GM23338 (cell line): ENCODE results near the gene LRRC30. TPM values are rescaled to one million over a fixed set of nuclear protein-coding genes. Genes with fewer than 3 reads are reported as not detected.

Source experiments
- ATAC-seq: fragments of 200-7000 bp; cut with Tn5 transposase; 3 replicates; pipeline ENCODE4 v1.9.1; 2020
- DNase-seq: peaks from one replicate; pipeline ENCODE4 v3.0.0-alpha.2; 2015; ENCODE audit warnings: low spot score
- H2AFZ ChIP-seq: fragments of 200-600 bp; sonication (generic); 2 replicates; pipeline ENCODE4 v1.8.0; 2016; ENCODE audit warnings: antibody characterized with exemption, mild to moderate bottlenecking, moderate library complexity
- H3F3A ChIP-seq: fragments of 200-600 bp; sonication (generic); replicated peaks from 2 replicates; pipeline ENCODE4 v1.8.0; 2017; ENCODE audit warnings: antibody characterized with exemption, mixed run types, low read depth
- H3K27ac ChIP-seq: fragments of 200-600 bp; sonication (generic); 2 replicates; pipeline ENCODE4 v1.6.1; 2016; ENCODE audit warnings: low read depth
- H3K27me3 ChIP-seq: fragments of 200-600 bp; sonication (generic); 2 replicates; pipeline ENCODE4 v1.8.0; 2016; ENCODE audit warnings: mild to moderate bottlenecking, mixed run types, moderate library complexity; ENCODE audit not compliant: insufficient read depth
- H3K36me3 ChIP-seq: fragments of 200-600 bp; sonication (generic); 2 replicates; pipeline ENCODE4 v1.8.0; 2016; ENCODE audit warnings: mild to moderate bottlenecking; ENCODE audit not compliant: insufficient read depth
- H3K4me1 ChIP-seq: fragments of 200-600 bp; sonication (generic); 2 replicates; pipeline ENCODE4 v1.8.0; 2016; ENCODE audit warnings: mild to moderate bottlenecking, moderate library complexity; ENCODE audit not compliant: insufficient read depth
- H3K4me2 ChIP-seq: fragments of 200-600 bp; sonication (generic); 2 replicates; pipeline ENCODE4 v1.7.1; 2017; ENCODE audit warnings: mixed run types
- H3K4me3 ChIP-seq: fragments of 200-600 bp; sonication (generic); 2 replicates; pipeline ENCODE4 v1.6.1; 2016; ENCODE audit warnings: mixed run types
- H3K79me2 ChIP-seq: fragments of 200-600 bp; sonication (generic); replicated peaks from 2 replicates; pipeline ENCODE4 v1.8.0; 2017; ENCODE audit warnings: mild to moderate bottlenecking; ENCODE audit not compliant: insufficient read depth
- H3K9me2 ChIP-seq: fragments of 200-600 bp; sonication (generic); 2 replicates; pipeline ENCODE4 v1.8.0; 2017; ENCODE audit not compliant: insufficient read depth
- H4K20me1 ChIP-seq: fragments of 200-600 bp; sonication (generic); replicated peaks from 2 replicates; pipeline ENCODE4 v1.8.0; 2017; ENCODE audit warnings: mild to moderate bottlenecking; ENCODE audit not compliant: insufficient read depth
- H3K27ac Mint-ChIP-seq: 2 replicates; pipeline ENCODE4 v1.8.0; 2020; ENCODE audit warnings: inconsistent platforms, mild to moderate bottlenecking, moderate library complexity, mixed read lengths
- H3K27me3 Mint-ChIP-seq: 3 replicates; pipeline ENCODE4 v1.8.0; 2022; ENCODE audit warnings: low read depth, mild to moderate bottlenecking, moderate library complexity, mixed read lengths, inconsistent platforms; ENCODE audit not compliant: insufficient read depth, poor library complexity
- H3K36me3 Mint-ChIP-seq: 3 replicates; pipeline ENCODE4 v1.8.0; 2021; ENCODE audit warnings: low read depth, mild to moderate bottlenecking, inconsistent platforms, moderate library complexity, mixed read lengths
- H3K4me1 Mint-ChIP-seq: 3 replicates; pipeline ENCODE4 v1.8.0; 2020; ENCODE audit warnings: mild to moderate bottlenecking, inconsistent platforms, mixed read lengths
- H3K4me3 Mint-ChIP-seq: 3 replicates; pipeline ENCODE4 v1.8.0; 2021; ENCODE audit warnings: moderate library complexity, mild to moderate bottlenecking, inconsistent platforms, mixed read lengths
- H3K9me3 Mint-ChIP-seq: 3 replicates; pipeline ENCODE4 v1.8.0; 2020; ENCODE audit warnings: moderate library complexity, mild to moderate bottlenecking, inconsistent platforms, mixed read lengths
- CREB1 ChIP-seq: fragments of 250-450 bp; sonication (Bioruptor Pico); IDR thresholded peaks from 2 replicates; pipeline ENCODE4 v1.5.0; 2020; ENCODE audit warnings: low read depth, mild to moderate bottlenecking, moderate library complexity
- EZH2phosphoT487 ChIP-seq: fragments of 200-600 bp; sonication (generic); IDR thresholded peaks from one replicate; pipeline ENCODE4 v1.8.1; 2018; ENCODE audit warnings: antibody characterized with exemption; ENCODE audit not compliant: unreplicated experiment
- JUNB ChIP-seq: IDR thresholded peaks from one replicate; pipeline ENCODE4 v1.6.1; 2016; ENCODE audit warnings: antibody characterized with exemption; ENCODE audit not compliant: unreplicated experiment
- NANOG ChIP-seq: IDR thresholded peaks from 2 replicates; pipeline ENCODE4 v1.6.1; 2016; ENCODE audit warnings: antibody characterized with exemption, borderline replicate concordance
- STAT1 ChIP-seq: IDR thresholded peaks from one replicate; pipeline ENCODE4 v1.6.1; 2016; ENCODE audit warnings: antibody characterized with exemption; ENCODE audit not compliant: unreplicated experiment
- ZNF331 ChIP-seq: fragments of 250-450 bp; sonication (Bioruptor Pico); IDR thresholded peaks from 2 replicates; pipeline ENCODE4 v1.5.0; 2020; ENCODE audit warnings: low read depth, mild to moderate bottlenecking, moderate library complexity
- polyA plus RNA-seq: library from polyadenylated mRNA; unstranded; fragments of >200 nt; fragmentation: Nextera tagmentation; extraction: Ambion mirVana; gene quantifications from 2 replicates; pipeline ENCODE4 v1.2.1, GENCODE V29; 2016
- total RNA-seq: library from RNA; depleted of rRNA; stranded (reverse); fragments of >200 nt; shearing (Covaris generic); gene quantifications from 2 replicates; pipeline ENCODE4 v1.2.3, GENCODE V29; 2014
- TF ChIP-seq, protein P1 (sequence below): fragments of 250-450 bp; sonication (Bioruptor Pico); IDR thresholded peaks from 2 replicates; pipeline ENCODE4 v1.5.0; 2020; ENCODE audit warnings: mild to moderate bottlenecking, moderate library complexity
- TF ChIP-seq, protein P2 (sequence below): IDR thresholded peaks from 2 replicates; pipeline ENCODE4 v1.6.1; 2016; ENCODE audit warnings: antibody characterized with exemption

Gene LRRC30
- total and polyA plus RNA-seq, 2 experiments from 2014 or later, result not detected

DNA sequence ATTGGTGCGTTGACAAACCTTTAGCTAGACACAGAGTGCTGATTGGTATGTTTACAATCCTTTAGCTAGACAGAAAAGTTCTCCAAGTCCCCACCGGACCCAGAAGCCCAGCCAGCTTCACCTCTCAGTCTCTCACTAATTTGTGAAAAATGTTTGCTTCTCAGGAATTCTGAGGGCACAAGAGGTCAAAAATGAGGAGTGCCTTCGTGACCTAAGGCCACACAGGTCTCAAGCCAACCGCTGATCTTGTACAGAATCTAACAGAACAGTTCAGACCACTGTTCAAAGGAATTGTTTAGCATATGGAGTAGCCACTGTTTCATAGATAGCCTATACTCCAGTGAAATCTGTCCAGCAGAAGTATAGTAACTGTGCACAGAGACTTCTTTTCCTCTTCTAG lies 29.8 kb upstream of the LRRC30 start (continued):
- TF ChIP-seq, protein P1, sequence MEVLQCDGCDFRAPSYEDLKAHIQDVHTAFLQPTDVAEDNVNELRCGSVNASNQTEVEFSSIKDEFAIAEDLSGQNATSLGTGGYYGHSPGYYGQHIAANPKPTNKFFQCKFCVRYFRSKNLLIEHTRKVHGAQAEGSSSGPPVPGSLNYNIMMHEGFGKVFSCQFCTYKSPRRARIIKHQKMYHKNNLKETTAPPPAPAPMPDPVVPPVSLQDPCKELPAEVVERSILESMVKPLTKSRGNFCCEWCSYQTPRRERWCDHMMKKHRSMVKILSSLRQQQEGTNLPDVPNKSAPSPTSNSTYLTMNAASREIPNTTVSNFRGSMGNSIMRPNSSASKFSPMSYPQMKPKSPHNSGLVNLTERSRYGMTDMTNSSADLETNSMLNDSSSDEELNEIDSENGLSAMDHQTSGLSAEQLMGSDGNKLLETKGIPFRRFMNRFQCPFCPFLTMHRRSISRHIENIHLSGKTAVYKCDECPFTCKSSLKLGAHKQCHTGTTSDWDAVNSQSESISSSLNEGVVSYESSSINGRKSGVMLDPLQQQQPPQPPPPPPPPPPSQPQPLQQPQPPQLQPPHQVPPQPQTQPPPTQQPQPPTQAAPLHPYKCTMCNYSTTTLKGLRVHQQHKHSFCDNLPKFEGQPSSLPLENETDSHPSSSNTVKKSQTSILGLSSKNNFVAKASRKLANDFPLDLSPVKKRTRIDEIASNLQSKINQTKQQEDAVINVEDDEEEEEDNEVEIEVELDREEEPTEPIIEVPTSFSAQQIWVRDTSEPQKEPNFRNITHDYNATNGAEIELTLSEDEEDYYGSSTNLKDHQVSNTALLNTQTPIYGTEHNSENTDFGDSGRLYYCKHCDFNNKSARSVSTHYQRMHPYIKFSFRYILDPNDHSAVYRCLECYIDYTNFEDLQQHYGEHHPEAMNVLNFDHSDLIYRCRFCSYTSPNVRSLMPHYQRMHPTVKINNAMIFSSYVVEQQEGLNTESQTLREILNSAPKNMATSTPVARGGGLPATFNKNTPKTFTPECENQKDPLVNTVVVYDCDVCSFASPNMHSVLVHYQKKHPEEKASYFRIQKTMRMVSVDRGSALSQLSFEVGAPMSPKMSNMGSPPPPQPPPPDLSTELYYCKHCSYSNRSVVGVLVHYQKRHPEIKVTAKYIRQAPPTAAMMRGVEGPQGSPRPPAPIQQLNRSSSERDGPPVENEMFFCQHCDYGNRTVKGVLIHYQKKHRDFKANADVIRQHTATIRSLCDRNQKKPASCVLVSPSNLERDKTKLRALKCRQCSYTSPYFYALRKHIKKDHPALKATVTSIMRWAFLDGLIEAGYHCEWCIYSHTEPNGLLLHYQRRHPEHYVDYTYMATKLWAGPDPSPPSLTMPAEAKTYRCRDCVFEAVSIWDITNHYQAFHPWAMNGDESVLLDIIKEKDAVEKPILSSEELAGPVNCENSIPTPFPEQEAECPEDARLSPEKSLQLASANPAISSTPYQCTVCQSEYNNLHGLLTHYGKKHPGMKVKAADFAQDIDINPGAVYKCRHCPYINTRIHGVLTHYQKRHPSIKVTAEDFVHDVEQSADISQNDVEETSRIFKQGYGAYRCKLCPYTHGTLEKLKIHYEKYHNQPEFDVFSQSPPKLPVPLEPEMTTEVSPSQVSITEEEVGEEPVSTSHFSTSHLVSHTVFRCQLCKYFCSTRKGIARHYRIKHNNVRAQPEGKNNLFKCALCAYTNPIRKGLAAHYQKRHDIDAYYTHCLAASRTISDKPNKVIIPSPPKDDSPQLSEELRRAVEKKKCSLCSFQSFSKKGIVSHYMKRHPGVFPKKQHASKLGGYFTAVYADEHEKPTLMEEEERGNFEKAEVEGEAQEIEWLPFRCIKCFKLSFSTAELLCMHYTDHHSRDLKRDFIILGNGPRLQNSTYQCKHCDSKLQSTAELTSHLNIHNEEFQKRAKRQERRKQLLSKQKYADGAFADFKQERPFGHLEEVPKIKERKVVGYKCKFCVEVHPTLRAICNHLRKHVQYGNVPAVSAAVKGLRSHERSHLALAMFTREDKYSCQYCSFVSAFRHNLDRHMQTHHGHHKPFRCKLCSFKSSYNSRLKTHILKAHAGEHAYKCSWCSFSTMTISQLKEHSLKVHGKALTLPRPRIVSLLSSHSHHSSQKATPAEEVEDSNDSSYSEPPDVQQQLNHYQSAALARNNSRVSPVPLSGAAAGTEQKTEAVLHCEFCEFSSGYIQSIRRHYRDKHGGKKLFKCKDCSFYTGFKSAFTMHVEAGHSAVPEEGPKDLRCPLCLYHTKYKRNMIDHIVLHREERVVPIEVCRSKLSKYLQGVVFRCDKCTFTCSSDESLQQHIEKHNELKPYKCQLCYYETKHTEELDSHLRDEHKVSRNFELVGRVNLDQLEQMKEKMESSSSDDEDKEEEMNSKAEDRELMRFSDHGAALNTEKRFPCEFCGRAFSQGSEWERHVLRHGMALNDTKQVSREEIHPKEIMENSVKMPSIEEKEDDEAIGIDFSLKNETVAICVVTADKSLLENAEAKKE (CRISPR knock-in tag), result no peak
- TF ChIP-seq, protein P2, sequence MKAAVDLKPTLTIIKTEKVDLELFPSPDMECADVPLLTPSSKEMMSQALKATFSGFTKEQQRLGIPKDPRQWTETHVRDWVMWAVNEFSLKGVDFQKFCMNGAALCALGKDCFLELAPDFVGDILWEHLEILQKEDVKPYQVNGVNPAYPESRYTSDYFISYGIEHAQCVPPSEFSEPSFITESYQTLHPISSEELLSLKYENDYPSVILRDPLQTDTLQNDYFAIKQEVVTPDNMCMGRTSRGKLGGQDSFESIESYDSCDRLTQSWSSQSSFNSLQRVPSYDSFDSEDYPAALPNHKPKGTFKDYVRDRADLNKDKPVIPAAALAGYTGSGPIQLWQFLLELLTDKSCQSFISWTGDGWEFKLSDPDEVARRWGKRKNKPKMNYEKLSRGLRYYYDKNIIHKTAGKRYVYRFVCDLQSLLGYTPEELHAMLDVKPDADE, result no peak
- TF ChIP-seq JUNB, result no peak

DNA sequence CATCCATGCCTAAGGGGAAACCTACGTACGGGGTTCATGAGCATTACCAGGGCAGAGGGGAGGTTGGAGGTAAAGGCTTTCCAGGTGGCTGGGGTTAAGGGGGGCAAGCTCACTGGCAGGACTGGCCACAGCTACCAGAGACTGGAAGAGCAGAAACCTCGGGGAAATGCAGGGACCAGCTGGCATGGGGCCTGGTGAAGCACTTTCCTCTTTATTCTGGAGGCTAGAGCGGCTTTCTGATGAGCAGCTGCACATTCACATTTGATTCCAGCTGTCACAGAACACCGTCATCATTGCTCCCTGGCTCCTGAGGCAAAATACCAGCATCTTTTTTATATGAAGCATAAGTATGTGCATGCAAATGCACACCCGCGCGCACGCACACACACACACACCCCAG lies 28.7 kb upstream of the LRRC30 start:
- Mint-ChIP-seq H3K36me3 (no peaks in the 10 kb centered on the region), H3K4me3 (no peak overlapping the region), H3K9me3 (no peaks in the 10 kb centered on the region), H3K4me1 (peaks cover 11% of the 10 kb centered on the region; the same call in 2 of the 3 replicates), H3K27me3 (peaks cover 1% of the 10 kb centered on the region), H3K27ac (no peak overlapping the region)
- Histone ChIP-seq H4K20me1 (no peaks in the 10 kb centered on the region), H3K4me1 (peaks cover under 1% of the 10 kb centered on the region; the same call in 1 of the 2 replicates), H3K27me3 (no peaks in the 10 kb centered on the region), H3K9me2 (no peaks in the 10 kb centered on the region), H2AFZ (0 out of 2 replicates have a peak overlapping the region, but pooled peaks have one; percentile 14), H3K27ac (no peak overlapping the region), H3K4me3 (no peak overlapping the region), H3K79me2 (no peaks in the 10 kb centered on the region), H3K4me2 (no peak overlapping the region), H3F3A (no peaks in the 10 kb centered on the region), H3K36me3 (no peaks in the 10 kb centered on the region)
- ATAC-seq (no peak), DNase-seq (no peak)
- no peak for TF ChIP-seq CREB1 (CRISPR knock-in tag)
- no peak for TF ChIP-seq EZH2phosphoT487
- TF ChIP-seq, protein P1 (CRISPR knock-in tag), result no peak
- no peak for TF ChIP-seq NANOG
- TF ChIP-seq JUNB, result no peak
- no peak for TF ChIP-seq STAT1
- no peak for TF ChIP-seq ZNF331
